LNCaP clone FGC (cell line): ENCODE data around the gene ATP8A2.

Experiments
- DNase-seq: peaks from one replicate; pipeline ENCODE4 v3.0.0-alpha.2; 2011; ENCODE audit warnings: low read depth
- H3K4me3 ChIP-seq: 2 replicates; pipeline ENCODE4 v1.5.1; 2011; ENCODE audit warnings: mild to moderate bottlenecking, low read depth, low read length, control low read depth
- TF ChIP-seq, protein P1 (sequence below): IDR thresholded peaks from 2 replicates; pipeline ENCODE4 v1.5.1; 2012; ENCODE audit warnings: mild to moderate bottlenecking; ENCODE audit not compliant: control insufficient read depth, insufficient read depth; ENCODE audit errors: extremely low read depth

ATP8A2 gene

DNA sequence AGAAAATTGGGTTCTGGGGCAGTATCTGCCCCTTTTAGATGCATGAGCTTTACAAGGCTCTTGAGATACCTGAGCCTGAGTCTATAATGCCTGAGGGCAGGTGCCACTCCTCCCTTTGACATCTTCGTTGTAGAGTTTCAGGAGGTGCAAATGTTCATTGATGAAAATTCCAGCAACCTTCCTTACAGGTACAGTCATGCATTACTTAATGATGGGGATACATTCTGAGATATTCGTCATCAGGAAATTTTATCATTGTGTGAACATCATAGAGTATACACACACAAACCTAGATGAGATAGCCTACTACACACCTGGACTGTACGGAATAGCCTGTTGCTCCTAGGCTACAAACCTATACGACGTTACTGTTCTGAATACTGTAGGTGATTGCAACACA lies 370.0 kb downstream of the ATP8A2 start:
- H3K4me3 ChIP-seq = no peak overlapping the region
- DNase-seq = no peak
- TF ChIP-seq, protein P1, sequence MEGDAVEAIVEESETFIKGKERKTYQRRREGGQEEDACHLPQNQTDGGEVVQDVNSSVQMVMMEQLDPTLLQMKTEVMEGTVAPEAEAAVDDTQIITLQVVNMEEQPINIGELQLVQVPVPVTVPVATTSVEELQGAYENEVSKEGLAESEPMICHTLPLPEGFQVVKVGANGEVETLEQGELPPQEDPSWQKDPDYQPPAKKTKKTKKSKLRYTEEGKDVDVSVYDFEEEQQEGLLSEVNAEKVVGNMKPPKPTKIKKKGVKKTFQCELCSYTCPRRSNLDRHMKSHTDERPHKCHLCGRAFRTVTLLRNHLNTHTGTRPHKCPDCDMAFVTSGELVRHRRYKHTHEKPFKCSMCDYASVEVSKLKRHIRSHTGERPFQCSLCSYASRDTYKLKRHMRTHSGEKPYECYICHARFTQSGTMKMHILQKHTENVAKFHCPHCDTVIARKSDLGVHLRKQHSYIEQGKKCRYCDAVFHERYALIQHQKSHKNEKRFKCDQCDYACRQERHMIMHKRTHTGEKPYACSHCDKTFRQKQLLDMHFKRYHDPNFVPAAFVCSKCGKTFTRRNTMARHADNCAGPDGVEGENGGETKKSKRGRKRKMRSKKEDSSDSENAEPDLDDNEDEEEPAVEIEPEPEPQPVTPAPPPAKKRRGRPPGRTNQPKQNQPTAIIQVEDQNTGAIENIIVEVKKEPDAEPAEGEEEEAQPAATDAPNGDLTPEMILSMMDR = no peak

DNA sequence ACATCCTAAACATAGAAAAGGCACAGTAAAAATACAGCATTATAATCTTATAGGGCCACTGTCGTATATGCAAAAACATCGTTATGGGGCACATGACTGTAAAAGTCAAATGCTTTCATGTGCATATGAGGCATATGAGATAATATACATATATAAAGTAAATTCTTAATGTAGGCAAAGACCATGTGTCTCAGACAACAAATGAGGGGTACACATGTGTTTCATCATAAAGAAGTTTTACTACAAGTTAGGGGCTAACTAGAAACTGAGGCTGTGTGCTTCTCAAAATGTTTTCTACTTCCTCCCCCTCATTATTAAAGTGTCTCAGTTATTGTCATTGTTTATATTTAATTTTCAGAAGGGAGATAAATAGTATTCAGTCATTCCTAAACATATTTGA lies 370.4 kb downstream of the ATP8A2 start:
- TF ChIP-seq, protein P1 = no peak
- no peak overlapping the region for H3K4me3 ChIP-seq
- no peak for DNase-seq

DNA sequence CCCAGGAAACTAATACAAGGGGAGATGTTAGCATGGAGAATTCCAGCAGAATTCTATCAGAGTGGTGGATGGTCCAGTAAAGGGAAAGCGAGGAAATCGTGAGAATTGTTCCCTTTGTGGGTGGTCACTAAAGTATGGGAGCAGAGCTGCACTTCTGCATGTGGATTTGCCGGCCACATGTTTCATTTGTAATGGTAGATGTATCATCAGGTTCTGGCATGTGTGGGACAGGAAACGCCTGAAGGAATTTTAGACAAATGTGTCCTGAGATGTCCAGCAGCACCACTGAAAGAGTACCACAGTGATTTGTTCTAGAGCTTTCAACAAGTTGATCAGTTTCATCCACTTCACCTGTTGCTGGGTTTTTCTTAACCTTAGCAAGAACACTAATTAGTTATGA lies 371.6 kb downstream of the ATP8A2 start:
- DNase-seq = no peak
- TF ChIP-seq, protein P1 = no peak
- H3K4me3 ChIP-seq = no peak overlapping the region

DNA sequence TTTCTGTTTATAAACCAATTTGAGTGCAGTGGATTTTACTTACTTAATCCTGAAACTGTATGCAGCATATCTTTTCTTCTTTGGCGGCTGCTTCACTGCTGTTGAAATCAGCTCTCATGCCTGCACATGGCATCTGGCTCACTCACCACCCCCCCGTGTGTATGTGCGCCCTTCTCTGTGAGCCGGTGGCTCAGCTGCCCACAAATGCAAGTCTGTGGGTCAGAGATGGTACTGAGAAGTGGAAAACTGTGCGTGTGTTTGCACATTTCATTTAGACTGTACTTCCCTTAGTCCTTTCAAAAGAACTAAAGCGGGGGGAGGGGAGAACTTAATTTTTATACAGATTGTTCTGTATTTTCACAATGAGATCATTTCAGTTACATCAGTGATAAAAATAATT lies 372.4 kb downstream of the ATP8A2 start:
- H3K4me3 ChIP-seq = no peak overlapping the region
- TF ChIP-seq, protein P1 = no peak
- no peak for DNase-seq

DNA sequence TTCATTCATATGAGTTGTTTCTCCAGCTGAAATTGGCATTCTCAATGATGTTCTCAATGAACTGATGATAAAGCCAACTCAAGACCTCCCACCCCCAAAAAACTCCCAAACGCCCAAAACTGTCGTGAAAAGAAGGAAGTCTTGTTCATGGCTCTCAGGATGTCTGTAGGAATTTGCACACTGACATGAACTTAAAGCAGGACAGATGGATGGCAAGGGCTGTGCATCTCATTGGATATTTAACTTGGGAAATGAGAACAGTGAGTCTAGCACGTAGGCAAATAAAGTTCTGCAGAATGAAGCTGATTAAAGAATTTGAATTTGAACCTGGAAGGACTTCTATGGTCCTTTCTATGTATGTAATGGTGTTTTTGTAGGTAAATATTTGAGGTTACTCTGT lies 374.4 kb downstream of the ATP8A2 start:
- no peak overlapping the region for H3K4me3 ChIP-seq
- TF ChIP-seq, protein P1 = no peak
- DNase-seq = no peak

DNA sequence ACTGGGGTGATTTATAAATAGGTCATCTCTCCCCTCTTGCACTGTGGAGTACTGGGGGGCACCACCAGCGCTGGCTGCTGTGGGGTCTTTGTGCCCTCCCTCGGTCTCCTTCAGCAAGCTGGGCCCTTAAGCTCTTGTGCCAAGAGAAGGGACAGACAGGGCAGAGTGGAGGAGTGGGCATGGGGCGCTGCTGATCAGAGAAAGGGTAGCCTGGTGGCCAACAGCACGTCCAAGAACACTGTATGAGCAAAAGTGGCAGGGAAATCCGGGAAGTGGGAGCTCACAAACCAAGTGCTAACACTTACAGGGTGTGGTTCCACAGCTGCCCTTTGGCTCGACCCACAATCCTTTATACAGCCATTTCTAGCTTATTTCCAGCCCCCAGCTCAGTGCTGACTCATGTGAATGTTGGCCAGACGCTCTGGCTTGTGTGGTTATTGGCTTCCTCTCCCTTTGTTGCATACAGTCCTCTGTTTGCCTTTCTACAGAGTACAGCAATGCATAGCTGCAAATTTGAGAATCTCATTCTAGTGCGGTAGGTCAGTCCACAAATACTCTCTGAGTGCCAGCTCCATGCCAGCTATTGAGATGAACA lies 381.3 kb downstream of the ATP8A2 start:
- no peak for DNase-seq
- TF ChIP-seq, protein P1 = no peak
- no peak overlapping the region for H3K4me3 ChIP-seq

DNA sequence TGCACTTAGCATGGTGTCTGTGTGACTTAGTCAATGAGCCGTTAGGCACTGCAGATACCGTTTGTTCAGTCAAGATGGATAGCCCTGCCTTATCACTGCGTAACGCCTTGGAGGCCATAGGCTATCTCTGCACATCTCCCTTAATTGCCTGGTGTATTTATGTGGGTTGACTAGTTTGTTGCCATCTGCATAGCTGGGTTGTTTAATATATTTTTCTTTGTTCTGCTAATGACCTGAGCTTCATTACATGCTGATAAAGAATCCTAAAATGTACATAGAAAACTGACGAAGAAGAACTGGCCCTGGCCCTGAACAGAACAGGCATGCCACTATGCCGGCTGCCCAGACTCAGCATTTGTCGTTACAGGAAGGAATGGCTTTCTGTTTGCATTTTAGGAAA lies 382.2 kb downstream of the ATP8A2 start:
- no peak overlapping the region for H3K4me3 ChIP-seq
- no peak for DNase-seq
- TF ChIP-seq, protein P1 = no peak
